D721Med (cell line): ENCODE data around the gene TMEM245.

ENCODE experiments used
- DNase-seq: peaks from one replicate; pipeline ENCODE4 v3.0.0; 2011; ENCODE audit warnings: low spot score; ENCODE audit not compliant: insufficient read length
- FAIRE-seq: peaks from 2 replicates; lab custom pipeline; 2011; peaks lifted over from hg19 to GRCh38; lab: Jason Lieb, UNC
- CTCF ChIP-seq: IDR thresholded peaks from 2 replicates; pipeline ENCODE4 v1.5.1; 2012; ENCODE audit warnings: mild to moderate bottlenecking, control low read depth; ENCODE audit not compliant: insufficient read depth; ENCODE audit errors: missing control alignments

Gene TMEM245

GRCh38 chr9:109113892-109114609 is 5.7 kb downstream of the TMEM245 start:
- no peak for DNase-seq
- no peak for TF ChIP-seq CTCF
- no peak for FAIRE-seq

GRCh38 chr9:109113254-109113653 is 6.5 kb downstream of the TMEM245 start:
- FAIRE-seq (no peak), DNase-seq (no peak)
- no peak for TF ChIP-seq CTCF

- TF ChIP-seq CTCF: no peak
- no peak for DNase-seq
- FAIRE-seq: no peak
Measured at GRCh38 chr9:109110329-109111021, 9.3 kb downstream of the TMEM245 start.

GRCh38 chr9:109109967-109110328 is 9.8 kb downstream of the TMEM245 start:
- FAIRE-seq: no peak

GRCh38 chr9:109108318-109108717 is 11.4 kb downstream of the TMEM245 start:
- no peak for TF ChIP-seq CTCF
- DNase-seq (no peak), FAIRE-seq (no peak)

More at GRCh38 chr9:109109967-109110328, 9.8 kb downstream of the TMEM245 start:
- no peak for TF ChIP-seq CTCF
- no peak for DNase-seq

GRCh38 chr9:109107402-109108240 is 12.1 kb downstream of the TMEM245 start:
- DNase-seq (no peak), FAIRE-seq (no peak)
- TF ChIP-seq CTCF: no peak

GRCh38 chr9:109101810-109102209 is 17.9 kb downstream of the TMEM245 start:
- DNase-seq: no peak
- no peak for TF ChIP-seq CTCF
- no peak for FAIRE-seq
